Left renal cortex interstitium (tissue), 4 donors: ENCODE measurements around the gene FOXK1. TPM values are rescaled to one million over a fixed set of nuclear protein-coding genes. Genes with fewer than 3 reads are reported as not detected.

ENCODE experiments used
- DNase-seq, 4 donors: peaks; one replicate each; pipeline ENCODE4 v3.0.0-alpha.2; 2013; ENCODE audit warnings: low read depth in 4 of 4, low spot score in 2 of 4, missing footprints in 1 of 4
- polyA plus RNA-seq, 4 donors: library from polyadenylated mRNA; unstranded; fragments of 120-200 nt; gene quantifications; one replicate each; pipeline ENCODE4 v1.2.1, GENCODE V29; 2013; ENCODE audit not compliant: insufficient read length in 4 of 4

FOXK1 gene
- polyA plus RNA-seq, 4 donors: 11.5 to 23.0 (median 16.6) TPM

- DNase-seq: no peak
Measured at GRCh38 chr7:4742051-4742573, 60.0 kb downstream of the FOXK1 start.

GRCh38 chr7:4742852-4743251 lies 60.8 kb downstream of the FOXK1 start:
- no peak for DNase-seq

GRCh38 chr7:4744391-4745264 lies 62.5 kb downstream of the FOXK1 start:
- peak in 3 of 4 donors; percentile 78 to 89 (median 86) for DNase-seq

GRCh38 chr7:4745265-4745919 lies 63.3 kb downstream of the FOXK1 start:
- DNase-seq: no peak

- no peak for DNase-seq
Measured at GRCh38 chr7:4745971-4746919, 64.2 kb downstream of the FOXK1 start.

GRCh38 chr7:4747013-4747412 lies 64.9 kb downstream of the FOXK1 start:
- DNase-seq: no peak

- no peak for DNase-seq
Measured at GRCh38 chr7:4747746-4748145, 65.7 kb downstream of the FOXK1 start.

GRCh38 chr7:4748231-4748681 lies 66.2 kb downstream of the FOXK1 start:
- no peak for DNase-seq

GRCh38 chr7:4749363-4749762 lies 67.3 kb downstream of the FOXK1 start:
- DNase-seq: no peak

GRCh38 chr7:4749798-4750197 lies 67.7 kb downstream of the FOXK1 start:
- no peak for DNase-seq

GRCh38 chr7:4751398-4751947 lies 69.4 kb downstream of the FOXK1 start:
- no peak for DNase-seq

- DNase-seq: no peak
Measured at GRCh38 chr7:4753598-4754432, 71.7 kb downstream of the FOXK1 start.

GRCh38 chr7:4754433-4755010 lies 72.4 kb downstream of the FOXK1 start:
- no peak for DNase-seq

- DNase-seq: no peak
Measured at GRCh38 chr7:4755045-4755444, 73.0 kb downstream of the FOXK1 start.

GRCh38 chr7:4758111-4758510 lies 76.0 kb downstream of the FOXK1 start:
- DNase-seq: no peak

GRCh38 chr7:4758791-4759190 lies 76.7 kb downstream of the FOXK1 start:
- no peak for DNase-seq

GRCh38 chr7:4759211-4759610 lies 77.1 kb downstream of the FOXK1 start:
- DNase-seq: no peak

- DNase-seq: no peak
Measured at GRCh38 chr7:4760952-4761351, 78.9 kb downstream of the FOXK1 start.
